ENCODE measurements around the gene DARS1.

DARS1 gene

DNA sequence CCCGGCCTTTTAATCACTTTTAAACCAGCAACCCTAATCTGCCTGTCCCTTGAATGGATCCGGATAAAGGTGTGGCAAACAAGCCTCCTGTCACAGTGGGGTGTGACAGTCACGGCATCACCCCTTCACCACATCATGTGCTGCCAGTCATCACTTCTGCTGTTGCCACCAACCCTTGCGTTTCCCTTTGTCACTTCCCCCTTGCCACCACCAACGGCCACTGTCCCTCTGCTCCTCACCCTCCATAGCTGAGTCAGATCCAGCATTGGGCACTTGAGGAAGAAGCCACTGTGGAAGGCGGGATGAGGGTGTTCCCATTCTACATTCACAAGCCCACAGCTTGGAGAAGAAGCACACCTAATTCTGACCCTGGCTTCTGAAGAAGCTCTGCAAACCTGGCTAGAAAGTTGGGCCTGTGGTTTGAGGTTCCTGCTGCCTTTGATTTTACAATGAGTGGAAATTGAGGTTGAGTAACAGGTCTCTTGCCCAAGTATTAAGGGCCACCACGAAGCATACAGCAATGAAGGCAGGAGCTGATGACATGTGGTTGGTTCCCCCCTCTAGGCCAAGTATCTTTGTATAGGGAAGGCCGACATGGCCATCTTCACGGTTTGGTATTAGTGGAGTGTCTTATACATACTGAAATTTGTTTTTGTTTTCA, 22.9 kb upstream of the DARS1 start:
- no peak overlapping the region for H3K9ac ChIP-seq (ENCODE audit: low read depth, low read length)
- H3K9me3 ChIP-seq (ENCODE audit: control insufficient read depth, insufficient read depth, low read length): no peaks in the 10 kb centered on the region
- H3K4me1 ChIP-seq (ENCODE audit: insufficient read depth, low read length): peaks cover 18% of the 10 kb centered on the region
- no peaks in the 10 kb centered on the region for H3K36me3 ChIP-seq (ENCODE audit: insufficient read depth, low read length)

DNA sequence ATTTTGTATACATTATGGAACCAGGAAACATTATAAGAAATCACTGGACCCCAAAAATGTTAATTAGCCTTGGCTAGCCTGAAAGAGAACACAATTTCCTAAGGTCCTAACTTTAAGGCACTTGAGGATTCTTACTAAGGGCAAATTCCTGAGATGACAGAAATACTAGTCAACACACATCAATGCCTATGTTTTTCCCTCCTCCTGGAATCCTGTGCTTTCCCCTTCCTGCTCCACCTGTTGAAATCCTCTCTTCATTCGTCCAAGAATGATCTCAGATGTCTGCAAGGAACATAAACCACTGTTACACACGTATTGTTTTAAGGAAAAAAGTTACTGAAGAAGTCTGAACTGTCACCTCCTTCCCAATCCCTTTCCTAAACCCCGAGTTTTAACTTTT, 21.2 kb upstream of the DARS1 start:
- peaks cover 11% of the 10 kb centered on the region for H3K4me1 ChIP-seq (ENCODE audit: insufficient read depth, low read length)
- no peak overlapping the region for H3K9ac ChIP-seq (ENCODE audit: low read depth, low read length)
- no peaks in the 10 kb centered on the region for H3K36me3 ChIP-seq (ENCODE audit: insufficient read depth, low read length)
- H3K9me3 ChIP-seq (ENCODE audit: control insufficient read depth, insufficient read depth, low read length): no peaks in the 10 kb centered on the region

DNA sequence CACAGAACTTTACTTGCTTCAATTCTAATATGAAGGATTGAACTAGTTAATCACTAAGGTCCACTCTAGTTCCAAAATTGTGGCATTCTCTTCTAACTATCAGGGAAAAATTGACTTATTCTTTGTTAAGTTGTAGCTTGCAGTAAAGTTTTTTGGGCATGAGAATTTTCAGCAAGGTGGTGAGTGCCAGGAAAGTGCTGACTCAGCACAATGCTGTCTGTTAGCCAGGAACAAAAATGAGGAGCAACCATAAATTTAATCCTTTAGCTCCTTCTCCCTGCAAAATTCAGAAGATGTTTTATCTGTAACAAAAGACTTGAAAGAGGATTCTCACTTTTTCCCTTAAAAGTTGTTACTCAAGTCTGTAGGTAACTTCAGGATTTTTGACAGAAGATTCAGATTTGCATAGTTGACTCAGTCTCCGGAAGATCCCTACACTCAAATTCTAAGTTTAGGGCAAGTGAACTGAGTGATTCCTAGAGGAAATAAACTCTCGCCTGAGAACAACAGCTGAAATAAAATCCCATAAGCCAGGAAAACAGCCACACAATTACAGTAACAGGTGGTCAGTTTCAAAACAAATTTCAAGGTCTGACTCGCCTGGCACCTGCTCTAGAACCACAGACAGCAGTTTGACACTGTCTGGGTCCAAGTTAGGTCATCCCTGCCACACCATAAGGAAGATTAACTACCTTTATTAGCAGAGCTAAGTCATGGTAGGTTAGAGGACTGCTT, 20.2 kb upstream of the DARS1 start:
- no peaks in the 10 kb centered on the region for H3K9me3 ChIP-seq (ENCODE audit: control insufficient read depth, insufficient read depth, low read length)
- H3K9ac ChIP-seq (ENCODE audit: low read depth, low read length): no peak overlapping the region
- H3K4me1 ChIP-seq (ENCODE audit: insufficient read depth, low read length): peaks cover 11% of the 10 kb centered on the region
- H3K36me3 ChIP-seq (ENCODE audit: insufficient read depth, low read length): no peaks in the 10 kb centered on the region

DNA sequence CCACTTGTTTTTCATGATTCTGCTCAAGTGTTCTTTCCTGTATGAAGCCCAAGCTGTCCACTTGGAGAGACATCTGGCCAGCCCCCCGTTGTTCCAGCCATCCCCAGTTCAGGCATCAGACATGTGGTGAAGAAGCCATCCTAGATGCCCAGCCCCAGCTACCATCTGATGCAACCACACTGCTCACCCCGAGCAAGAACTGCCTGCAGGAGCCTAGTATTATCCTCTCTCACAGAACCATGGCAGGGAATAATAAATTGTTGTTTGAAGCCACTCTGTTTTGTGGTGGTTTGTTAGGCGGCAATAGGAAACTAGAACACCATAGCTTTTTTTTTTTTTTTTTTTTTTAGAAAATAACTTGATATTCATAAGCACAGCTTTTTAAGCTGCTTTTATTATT, 19.5 kb upstream of the DARS1 start:
- Histone ChIP-seq H3K9me3 (ENCODE audit: control insufficient read depth, insufficient read depth, low read length) (no peaks in the 10 kb centered on the region), H3K9ac (ENCODE audit: low read depth, low read length) (no peak overlapping the region), H3K4me1 (ENCODE audit: insufficient read depth, low read length) (peaks cover 13% of the 10 kb centered on the region), H3K36me3 (ENCODE audit: insufficient read depth, low read length) (no peaks in the 10 kb centered on the region)

DNA sequence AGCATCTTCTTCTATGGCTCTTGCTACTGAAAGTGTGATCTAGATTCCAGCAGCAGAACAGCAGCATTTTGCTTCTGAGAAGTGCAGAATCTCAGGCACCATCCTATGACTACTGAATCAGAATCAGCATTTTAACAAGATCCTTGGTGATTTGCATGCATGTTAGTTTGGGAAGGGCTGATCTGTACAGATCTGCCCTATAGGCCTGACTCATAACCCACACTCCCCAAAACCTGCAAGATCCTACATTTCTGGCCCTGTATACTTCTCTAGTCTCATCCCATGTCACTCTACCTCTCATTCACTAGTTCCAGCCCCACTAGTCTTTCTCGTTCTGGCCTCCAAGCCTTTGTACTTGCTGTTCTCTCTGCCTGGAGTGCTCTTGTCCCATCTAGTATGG, 15.7 kb upstream of the DARS1 start:
- no peaks in the 10 kb centered on the region for H3K9me3 ChIP-seq (ENCODE audit: control insufficient read depth, insufficient read depth, low read length)
- peaks cover 18% of the 10 kb centered on the region for H3K4me1 ChIP-seq (ENCODE audit: insufficient read depth, low read length)
- H3K36me3 ChIP-seq (ENCODE audit: insufficient read depth, low read length): no peaks in the 10 kb centered on the region
- H3K9ac ChIP-seq (ENCODE audit: low read depth, low read length): no peak overlapping the region

DNA sequence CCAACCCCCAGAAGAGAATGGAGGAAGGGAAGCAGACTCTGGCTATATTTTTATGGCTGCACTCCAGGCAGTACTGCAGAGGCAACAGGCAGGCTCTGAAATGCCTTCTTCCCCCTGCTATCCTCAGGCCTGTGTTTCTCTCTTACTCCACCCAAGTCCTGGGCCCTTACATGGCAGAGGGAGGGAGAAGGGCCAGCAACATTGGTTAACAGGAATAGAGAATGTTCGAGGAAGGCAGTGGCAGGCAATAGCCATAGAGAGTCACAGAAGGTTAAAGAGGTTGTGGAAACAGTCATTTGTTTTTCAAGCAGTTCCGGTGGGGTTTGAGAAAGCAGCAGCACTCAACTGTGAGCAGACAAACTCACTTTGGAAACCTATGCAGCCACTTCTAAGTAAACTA, 15.1 kb upstream of the DARS1 start:
- Histone ChIP-seq H3K9me3 (ENCODE audit: control insufficient read depth, insufficient read depth, low read length) (no peaks in the 10 kb centered on the region), H3K36me3 (ENCODE audit: insufficient read depth, low read length) (no peaks in the 10 kb centered on the region), H3K9ac (ENCODE audit: low read depth, low read length) (no peak overlapping the region), H3K4me1 (ENCODE audit: insufficient read depth, low read length) (peaks cover 11% of the 10 kb centered on the region)

DNA sequence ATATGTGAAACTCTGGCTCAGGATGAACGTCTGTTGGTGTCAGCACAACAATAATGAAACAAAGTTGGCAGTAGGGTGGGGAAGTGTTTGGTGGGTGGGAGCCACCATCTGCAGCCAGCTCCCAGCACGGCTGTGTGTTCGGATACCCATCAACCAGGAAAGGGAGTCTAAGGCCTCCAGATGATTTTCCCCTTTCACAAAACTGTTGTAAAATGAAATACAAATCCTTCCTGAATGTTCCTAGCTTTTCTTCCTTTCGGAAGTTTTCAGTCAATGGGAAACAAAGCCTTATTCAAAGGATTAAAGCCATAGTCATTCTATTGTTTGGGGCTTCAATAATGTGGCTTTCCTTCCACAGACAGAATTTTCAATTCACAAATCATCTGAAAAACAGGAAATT, 14.5 kb upstream of the DARS1 start:
- H3K4me1 ChIP-seq (ENCODE audit: insufficient read depth, low read length): peaks cover 11% of the 10 kb centered on the region; the same call in 1 of the 2 replicates
- no peak overlapping the region for H3K9ac ChIP-seq (ENCODE audit: low read depth, low read length)
- H3K9me3 ChIP-seq (ENCODE audit: control insufficient read depth, insufficient read depth, low read length): no peaks in the 10 kb centered on the region
- no peaks in the 10 kb centered on the region for H3K36me3 ChIP-seq (ENCODE audit: insufficient read depth, low read length)

DNA sequence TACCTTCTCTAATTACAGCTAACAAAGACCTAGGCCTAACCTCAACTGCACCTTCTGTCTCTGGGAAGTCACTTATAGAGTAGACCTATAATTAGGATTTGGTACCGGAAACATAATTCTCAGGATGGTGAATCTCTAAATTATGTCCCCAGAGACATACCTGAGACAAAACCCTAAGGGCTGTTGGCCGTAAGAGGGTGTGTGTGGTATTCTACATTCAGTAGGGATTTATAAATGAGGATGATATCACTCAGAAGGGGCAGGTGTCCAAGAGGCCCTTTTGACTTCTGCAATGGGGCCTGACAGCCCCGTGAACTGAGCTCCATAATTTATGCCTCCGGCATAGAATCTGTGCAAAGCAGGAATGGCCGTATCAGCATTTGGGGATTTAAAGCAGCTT, 13.5 kb upstream of the DARS1 start:
- Histone ChIP-seq H3K36me3 (ENCODE audit: insufficient read depth, low read length) (no peaks in the 10 kb centered on the region), H3K9me3 (ENCODE audit: control insufficient read depth, insufficient read depth, low read length) (no peaks in the 10 kb centered on the region), H3K9ac (ENCODE audit: low read depth, low read length) (no peak overlapping the region), H3K4me1 (ENCODE audit: insufficient read depth, low read length) (peaks cover 11% of the 10 kb centered on the region; the same call in 1 of the 2 replicates)

DNA sequence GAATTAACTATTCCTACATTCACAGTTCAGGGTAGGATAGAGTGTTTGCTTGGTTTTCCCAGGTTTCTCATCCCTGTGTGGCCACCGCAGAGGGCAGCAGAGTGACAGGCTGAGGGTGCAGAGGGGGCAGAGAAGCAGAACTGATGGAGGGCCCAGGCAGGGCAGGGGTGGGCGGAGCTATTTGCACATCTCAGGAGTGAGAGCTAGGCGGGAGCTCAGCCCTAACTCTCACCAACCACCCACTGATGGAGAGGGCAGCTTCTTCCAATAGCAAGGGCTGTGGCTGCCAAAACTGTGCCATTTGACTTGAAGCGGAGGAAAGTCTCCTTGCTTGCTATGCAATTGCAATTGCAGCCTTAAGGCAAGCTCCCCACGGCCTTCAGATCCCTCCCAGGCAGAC, 12.0 kb upstream of the DARS1 start:
- H3K9ac ChIP-seq (ENCODE audit: low read depth, low read length): no peak overlapping the region
- H3K4me1 ChIP-seq (ENCODE audit: insufficient read depth, low read length): peaks cover 11% of the 10 kb centered on the region; the same call in 1 of the 2 replicates

DNA sequence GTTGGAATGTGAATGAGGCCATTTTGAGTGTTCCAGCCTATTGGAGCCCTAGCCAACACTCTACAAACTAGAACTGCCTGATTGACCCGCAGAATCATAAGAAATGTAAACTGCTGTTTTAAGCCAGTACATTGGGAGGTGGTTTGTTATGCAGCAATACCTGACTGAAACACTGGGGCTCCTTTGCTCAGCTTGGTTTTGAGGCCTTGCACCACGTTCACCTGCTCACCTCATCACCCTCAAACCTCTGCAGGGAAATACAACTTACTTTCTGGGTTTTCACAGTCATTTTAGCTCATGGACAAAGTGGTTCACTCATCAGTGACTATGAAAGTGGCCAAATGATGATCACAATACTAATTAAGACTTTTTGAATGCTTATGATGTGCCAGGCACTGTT, 10.9 kb upstream of the DARS1 start:
- H3K36me3 ChIP-seq (ENCODE audit: insufficient read depth, low read length): no peaks in the 10 kb centered on the region
- no peaks in the 10 kb centered on the region for H3K9me3 ChIP-seq (ENCODE audit: control insufficient read depth, insufficient read depth, low read length)
- H3K9ac ChIP-seq (ENCODE audit: low read depth, low read length): no peak overlapping the region
- H3K4me1 ChIP-seq (ENCODE audit: insufficient read depth, low read length): peaks cover 11% of the 10 kb centered on the region; the same call in 1 of the 2 replicates

More for the DNA sequence above, 12.0 kb upstream of the DARS1 start:
- H3K9me3 ChIP-seq (ENCODE audit: control insufficient read depth, insufficient read depth, low read length): no peaks in the 10 kb centered on the region
- H3K36me3 ChIP-seq (ENCODE audit: insufficient read depth, low read length): no peaks in the 10 kb centered on the region

DNA sequence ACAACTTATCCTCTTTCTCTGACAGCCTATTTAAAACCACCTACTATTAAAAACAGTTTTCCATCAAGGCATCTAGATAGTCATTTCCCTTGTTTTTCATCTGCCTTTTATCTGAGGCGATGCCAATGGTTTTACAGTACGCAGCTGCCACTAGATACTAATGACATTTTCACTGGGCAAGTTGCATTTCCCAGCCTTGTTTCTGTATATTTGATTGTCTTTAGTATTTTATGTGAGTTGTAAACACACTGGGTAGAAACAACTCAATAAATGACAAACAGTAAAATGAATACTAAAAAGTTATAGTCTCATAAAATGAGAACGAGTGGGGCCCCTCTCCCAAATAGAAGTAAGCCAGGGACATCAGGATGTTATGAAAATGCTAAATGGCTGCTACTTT, 8.9 kb upstream of the DARS1 start:
- Histone ChIP-seq H3K9me3 (ENCODE audit: control insufficient read depth, insufficient read depth, low read length) (no peaks in the 10 kb centered on the region), H3K36me3 (ENCODE audit: insufficient read depth, low read length) (no peaks in the 10 kb centered on the region), H3K4me1 (ENCODE audit: insufficient read depth, low read length) (0 out of 2 replicates have a peak, but pooled peaks cover 4% of the 10 kb centered on the region), H3K9ac (ENCODE audit: low read depth, low read length) (no peak overlapping the region)

DNA sequence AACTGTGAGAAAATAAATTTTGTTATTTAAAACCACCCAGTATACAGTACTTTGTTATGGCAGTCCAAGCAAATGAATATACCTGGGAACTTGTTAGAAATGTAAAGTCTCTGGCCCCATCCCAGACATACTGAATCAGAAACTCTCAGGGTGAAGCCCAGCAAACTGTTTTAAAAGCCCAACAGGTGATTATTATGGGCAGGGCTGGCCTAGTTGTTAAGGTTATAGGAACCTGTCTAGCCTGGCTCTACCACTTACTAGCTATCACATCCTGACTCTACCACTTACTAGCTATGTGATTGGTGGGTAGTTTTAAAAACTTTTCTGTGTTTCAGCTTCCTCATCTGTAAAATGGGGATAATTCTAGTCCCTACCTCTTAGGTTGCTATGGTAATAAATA, 8.0 kb upstream of the DARS1 start:
- no peaks in the 10 kb centered on the region for H3K9me3 ChIP-seq (ENCODE audit: control insufficient read depth, insufficient read depth, low read length)
- H3K4me1 ChIP-seq (ENCODE audit: insufficient read depth, low read length): 0 out of 2 replicates have a peak, but pooled peaks cover 4% of the 10 kb centered on the region
- H3K36me3 ChIP-seq (ENCODE audit: insufficient read depth, low read length): no peaks in the 10 kb centered on the region
- no peak overlapping the region for H3K9ac ChIP-seq (ENCODE audit: low read depth, low read length)

DNA sequence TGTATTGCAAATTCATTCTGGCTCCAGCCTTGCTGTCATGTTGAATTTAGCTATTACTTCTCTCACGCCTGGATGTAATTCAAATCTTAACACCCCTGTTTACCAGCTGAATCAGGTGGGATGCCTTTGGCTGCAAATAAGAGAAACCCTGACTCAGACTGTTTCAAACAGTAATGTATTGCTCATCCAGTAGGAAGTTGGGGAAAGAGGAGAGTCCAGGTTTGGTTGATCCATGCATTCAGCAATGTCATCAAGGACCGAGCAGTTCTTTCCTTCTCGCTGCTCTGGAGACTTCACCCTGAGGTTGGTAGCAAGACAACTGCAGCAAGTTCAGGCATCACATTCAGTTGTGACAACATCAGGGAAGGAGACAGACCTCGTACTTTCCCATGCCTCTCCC, 6.4 kb upstream of the DARS1 start:
- Histone ChIP-seq H3K4me1 (ENCODE audit: insufficient read depth, low read length) (no peaks in the 10 kb centered on the region), H3K36me3 (ENCODE audit: insufficient read depth, low read length) (no peaks in the 10 kb centered on the region), H3K9me3 (ENCODE audit: control insufficient read depth, insufficient read depth, low read length) (no peaks in the 10 kb centered on the region), H3K9ac (ENCODE audit: low read depth, low read length) (no peak overlapping the region)

DNA sequence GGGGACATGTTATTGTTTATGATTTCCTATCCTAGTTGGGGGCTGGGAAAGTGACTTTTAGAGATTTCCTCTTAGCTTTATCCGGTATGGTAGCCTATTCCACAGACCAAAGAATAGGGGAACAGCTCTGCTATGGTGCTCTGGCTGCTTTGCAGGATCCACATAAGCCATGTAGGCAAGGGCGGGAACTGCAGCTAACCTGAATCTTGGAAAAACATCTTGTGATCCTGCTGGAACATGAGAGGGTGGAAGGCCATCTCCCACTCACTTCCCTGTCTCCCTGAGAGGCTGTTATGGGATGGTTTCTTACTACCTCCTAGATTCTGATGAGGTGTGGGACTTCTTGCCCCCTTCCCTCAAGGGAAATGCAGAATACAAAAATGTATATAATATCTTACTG, 2.0 kb upstream of the DARS1 start:
- H3K4me1 ChIP-seq (ENCODE audit: insufficient read depth, low read length): peaks cover 4% of the 10 kb centered on the region; the same call in 1 of the 2 replicates
- no peaks in the 10 kb centered on the region for H3K9me3 ChIP-seq (ENCODE audit: control insufficient read depth, insufficient read depth, low read length)
- H3K36me3 ChIP-seq (ENCODE audit: insufficient read depth, low read length): no peaks in the 10 kb centered on the region

DNA sequence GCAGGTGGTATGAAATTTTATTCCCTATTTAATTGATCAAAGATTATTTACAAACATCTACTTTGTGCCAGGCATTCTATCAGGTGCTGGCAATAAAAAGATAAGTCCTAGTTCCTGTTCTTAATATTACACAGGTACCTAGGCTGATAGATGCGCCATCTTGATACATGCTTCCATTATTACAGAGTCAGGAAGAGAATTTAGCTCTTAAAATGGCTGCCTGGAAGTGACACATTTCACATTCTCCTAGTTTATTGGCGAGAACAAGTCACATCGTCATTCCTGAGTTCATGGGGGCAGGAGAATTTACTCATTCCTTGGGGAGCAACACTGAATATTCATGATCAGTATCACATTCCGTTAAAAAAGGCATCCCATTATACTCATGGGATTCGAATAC, 1.1 kb upstream of the DARS1 start:
- H3K9me3 ChIP-seq (ENCODE audit: control insufficient read depth, insufficient read depth, low read length): no peaks in the 10 kb centered on the region
- peak overlapping the region; percentile 68; the same call in 1 of the 2 replicates for H3K9ac ChIP-seq (ENCODE audit: low read depth, low read length)
- no peaks in the 10 kb centered on the region; the same call in 1 of the 2 replicates for H3K36me3 ChIP-seq (ENCODE audit: insufficient read depth, low read length)
- H3K4me1 ChIP-seq (ENCODE audit: insufficient read depth, low read length): peaks cover 4% of the 10 kb centered on the region; the same call in 1 of the 2 replicates

More for the DNA sequence above, 2.0 kb upstream of the DARS1 start:
- H3K9ac ChIP-seq (ENCODE audit: low read depth, low read length): no peak overlapping the region
